HG03025 (cell line): Measurements from ENCODE around the gene FTCD.

Experiments used
- ATAC-seq: cut with Tn5 transposase; IDR thresholded peaks from one replicate; pipeline ENCODE4 v1.9.1; 2021; ENCODE audit warnings: mild to moderate bottlenecking, moderate library complexity; ENCODE audit not compliant: unreplicated experiment, low FRiP score

The FTCD gene

DNA sequence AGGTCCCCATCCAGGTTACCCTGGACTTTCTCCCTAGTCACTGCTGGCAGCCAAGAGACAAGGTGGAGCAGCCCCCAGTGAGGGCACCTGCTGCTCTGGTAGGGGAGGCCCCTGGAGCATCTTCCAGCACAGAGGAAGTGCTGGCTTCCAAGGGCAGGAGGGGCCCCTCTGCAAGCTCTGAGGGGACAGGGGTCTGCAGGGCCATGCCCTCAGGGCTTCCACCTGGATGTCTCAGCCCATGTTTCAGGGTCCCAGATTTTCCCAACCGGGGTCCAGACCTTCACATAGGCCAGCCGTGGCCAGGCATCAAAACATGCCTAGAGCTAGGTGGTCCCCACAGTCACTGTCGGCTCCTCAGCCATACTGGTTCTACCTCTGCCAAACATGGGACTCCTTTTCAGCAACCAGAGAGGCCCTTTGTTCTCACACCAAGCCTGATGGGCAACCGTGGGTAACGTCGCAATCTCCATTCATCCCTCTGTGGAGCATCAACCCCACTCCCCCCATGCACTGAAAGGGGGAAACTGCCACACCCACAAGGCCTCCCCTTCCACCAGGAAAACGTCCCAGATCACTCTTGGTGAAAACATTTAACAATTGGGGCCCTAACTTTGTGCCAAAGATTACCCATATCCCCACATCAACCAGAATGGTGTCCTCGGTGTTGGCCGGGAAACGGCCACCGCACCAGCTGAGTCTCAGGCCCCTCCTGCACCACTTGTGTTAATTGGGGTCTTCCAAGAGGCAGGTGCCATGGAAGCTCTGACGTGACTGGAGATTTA is 59.4 kb downstream of the FTCD start:
- no peak for ATAC-seq

DNA sequence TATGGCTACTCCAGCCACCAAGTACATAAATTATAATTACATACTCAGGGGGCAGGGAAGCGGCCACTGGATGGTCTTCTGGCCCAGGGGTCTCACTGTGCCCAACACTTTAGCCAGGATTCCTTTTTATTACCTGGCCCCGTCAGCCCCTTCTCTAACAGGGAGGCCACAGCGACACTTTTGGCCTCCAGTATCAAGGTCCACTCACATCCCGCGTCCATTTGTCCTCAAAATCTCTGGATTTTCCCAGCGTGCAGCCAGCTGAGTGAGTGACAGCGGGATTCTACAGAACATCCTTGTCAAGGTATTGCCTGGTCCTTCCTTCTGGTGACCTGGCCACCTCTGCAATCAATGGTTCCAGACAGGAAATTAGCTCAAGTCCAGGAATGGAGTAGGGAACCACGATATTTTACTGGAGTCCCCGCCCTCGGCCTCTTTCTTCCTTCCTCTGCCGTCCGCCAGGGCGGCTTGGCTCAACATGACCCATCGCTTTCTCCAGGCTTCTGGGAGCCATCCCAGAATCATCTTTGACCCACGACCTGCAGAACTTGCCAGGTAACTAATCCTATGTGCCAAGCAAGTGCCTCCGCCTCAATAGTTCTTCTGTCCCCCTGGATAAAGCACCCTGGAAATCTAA is 60.2 kb downstream of the FTCD start:
- ATAC-seq: no peak

DNA sequence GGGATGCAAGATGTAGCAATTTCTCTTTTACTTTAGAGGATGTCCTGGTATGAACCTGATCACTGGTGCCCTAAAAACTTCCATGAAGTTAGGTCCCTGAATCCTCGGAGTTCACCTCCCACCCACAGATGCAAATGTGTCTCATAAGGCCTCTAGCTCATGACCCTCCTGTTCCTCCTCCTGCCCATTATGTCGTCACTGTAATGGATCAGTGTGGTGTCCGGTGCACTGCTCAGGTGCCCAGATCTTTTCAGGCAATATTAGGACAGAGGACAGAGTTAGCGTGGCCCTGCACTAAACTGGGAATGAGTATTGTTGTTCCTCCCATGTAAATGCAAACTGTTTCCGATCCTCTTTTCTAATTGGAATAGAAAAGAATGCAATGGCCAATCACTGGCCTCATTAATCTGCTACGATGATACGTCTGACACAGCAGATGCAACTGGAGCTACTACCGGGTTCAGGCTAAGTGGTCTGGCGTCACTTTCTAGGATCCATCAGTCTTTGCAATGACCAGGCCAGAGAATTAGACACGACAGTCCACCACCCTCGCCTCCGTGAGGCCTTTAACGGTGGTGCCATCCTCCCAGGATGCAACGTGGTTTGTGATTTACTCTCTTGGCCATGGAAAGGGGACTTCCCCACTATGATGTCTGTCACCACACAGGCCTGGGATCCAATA is 60.8 kb downstream of the FTCD start:
- ATAC-seq: no peak

DNA sequence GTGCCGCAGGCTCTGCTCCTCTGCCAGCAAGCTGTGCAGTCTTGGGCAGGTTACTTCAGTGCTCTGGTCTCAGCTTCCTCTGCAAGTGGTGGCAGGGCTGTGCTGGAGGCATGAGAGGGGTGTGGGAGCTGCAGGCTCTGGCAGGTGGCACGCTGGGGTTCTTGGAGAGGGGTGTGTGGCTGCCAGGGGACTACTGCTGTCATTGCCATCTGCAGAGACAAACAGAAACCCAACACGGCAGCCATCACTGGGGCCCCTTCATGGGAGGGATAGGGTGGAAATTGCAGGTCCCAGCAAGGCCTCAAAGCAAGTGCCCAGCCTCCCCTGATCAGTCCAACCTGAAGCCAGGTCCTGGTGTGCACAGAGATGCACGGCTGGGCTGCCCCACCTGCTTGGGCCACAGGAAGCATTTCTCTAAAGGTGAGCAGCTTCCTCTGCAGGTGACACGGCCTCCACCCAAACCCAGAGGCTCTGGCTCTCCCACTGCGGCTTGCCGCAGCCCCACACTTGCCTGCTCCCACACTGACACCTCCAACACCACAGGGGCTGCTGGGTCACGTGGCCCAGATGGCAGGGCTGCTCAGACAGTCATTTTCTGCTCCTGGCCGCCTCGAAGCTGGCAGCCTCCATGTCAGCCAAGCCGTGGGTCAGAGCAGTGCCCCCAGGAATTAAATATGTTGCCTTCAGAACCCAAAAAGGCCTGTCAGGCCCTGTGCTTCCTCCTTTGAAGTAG is 61.5 kb downstream of the FTCD start:
- ATAC-seq: no peak

DNA sequence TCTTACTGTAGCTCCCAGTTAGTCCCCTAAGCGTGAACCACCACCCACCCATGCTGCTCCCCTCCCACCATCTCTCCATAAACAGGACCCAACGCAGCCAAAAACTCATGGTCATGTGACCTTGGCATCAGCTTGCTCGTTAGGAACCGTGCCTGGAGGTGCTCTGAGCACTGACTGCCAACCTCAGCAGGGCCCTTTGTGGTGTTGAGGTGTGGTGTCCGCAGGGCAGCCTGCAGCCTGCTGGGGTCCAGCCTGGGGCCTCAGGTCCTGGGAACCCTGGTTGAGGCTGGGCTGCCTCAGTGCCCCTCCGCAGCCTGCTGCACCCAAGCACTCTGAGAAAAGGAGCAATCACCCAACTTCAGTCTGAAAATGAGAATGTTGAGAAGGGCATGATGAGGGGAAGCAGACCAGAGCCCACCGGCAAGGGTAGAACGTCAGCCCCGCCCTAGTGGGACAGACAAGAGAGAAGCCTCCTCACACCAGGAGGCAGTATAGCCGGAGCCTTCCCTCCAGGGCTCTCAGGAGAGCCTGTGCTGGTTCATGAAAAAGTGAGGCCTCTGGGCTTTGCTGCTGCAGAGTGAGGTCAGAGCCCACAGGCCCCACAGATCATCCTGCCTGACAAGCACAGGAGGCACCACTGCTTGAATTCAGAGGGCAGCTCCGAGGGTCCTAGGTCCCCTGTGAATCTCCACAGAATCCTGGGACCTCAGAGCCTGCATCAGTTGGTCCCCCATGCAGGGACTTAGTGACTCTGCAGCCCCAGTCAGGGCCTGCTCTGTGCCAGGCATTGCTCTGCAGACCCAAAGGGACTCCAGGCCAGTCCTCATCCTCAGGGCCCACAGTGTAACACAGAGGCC is 62.3 kb downstream of the FTCD start:
- ATAC-seq: no peak

DNA sequence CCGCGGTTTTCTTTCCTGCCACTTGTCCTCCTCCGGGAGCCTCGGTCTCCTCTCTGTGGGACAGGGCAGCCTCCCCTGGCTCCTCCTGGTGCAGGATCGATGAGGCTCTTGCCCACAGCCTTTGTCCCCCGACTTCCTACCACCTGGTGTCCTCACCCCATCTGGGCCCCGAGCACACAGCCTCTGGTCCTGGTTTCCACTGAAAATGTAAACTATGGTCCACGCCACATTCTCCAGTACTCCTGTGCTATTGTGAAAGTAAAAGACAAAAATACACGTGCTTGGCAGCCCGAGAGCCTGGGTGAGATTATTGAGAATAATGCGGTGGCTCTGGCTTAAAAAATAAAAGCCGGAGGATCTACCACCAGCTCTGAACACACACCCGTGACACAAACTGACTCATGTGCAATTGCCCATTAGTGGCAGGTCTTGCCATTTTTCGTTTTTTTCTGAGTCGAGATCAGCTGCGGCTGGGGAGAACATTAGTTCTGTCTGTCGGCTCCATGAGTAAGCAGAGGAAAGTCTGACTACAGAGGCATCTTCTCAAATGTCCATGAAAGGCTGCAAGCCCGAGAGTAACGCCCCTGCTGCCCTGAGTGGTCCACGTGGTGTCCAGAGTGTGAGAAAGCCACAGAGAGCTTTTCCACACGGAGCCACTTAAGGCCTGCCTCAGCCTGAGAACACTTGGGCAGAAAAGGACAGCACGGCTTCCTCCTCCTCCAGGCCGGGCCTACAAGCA is 63.2 kb downstream of the FTCD start:
- no peak for ATAC-seq

DNA sequence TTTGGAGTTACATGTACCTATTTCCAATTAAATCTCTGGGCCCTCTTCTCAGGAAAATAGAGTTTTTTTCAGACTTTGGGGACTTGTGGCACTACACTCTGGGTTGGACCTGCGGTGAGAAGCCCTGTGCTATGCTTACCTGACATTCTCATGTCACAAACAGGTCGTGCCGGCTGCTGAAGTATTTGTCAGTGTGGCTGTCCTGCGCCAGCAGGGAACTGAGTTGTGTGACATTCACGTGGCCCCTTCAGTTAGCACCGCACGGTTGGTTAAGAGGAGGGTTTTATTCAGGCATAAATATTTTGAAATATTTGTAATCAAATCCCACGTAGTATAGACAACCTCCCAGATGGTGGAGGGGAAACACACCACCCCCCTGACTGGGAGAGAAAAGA is 63.8 kb downstream of the FTCD start:
- no peak for ATAC-seq

DNA sequence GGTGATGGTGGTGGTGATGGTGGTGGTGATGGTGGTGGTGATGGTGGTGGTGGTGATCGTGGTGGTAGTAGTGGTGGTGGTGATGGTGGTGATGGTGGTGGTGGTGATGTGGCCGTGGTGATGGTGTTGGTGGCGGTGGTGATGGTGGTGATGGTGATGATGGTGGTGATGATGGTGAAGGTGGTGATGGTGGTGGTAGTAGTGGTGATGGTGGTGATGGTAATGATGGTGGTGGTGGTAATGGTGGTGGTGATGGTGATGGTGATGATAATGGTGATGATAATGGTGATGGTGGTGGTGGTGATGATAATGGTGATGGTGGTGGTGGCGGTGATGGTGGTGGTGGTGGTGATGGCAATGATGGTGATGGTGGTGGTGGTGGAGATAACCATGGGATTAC is 64.3 kb downstream of the FTCD start:
- no peak for ATAC-seq

DNA sequence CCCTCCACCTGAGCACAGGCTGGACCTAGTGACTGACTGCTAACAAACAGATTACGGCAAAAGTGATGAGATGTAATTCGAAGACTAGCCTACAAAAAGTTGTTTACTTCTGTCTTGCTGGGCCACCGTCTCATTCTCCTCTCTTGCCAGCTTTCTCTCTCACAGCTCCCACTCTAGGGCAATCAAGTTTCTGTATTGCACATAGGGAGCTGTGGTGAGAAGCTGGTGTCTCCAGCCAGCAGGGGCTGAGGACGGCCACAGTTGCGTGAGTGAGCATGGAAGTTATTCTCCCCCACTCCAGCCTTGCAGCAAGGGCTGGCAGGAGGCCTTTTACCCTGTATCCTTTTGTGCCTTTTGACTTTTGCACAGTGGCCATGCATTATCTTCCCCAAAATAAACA is 66.1 kb downstream of the FTCD start:
- ATAC-seq: no peak

DNA sequence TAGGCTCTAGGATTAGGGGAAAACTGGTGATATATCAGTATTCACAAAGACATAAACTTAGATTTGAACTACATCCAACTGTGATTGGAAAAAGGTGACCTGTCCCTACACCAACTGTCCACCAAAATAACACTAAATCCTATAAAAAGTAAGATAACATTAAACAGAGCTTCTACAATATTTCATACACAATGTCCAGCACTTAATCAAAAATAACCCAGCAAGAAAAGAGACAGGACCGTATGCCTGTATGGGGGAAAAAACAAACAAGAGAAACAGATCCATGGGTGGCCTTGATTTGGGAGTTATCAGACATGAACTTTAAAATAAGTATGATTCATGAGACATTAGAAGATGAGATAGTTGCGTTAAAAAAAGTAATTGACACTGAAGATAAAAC is 67.2 kb downstream of the FTCD start:
- ATAC-seq: no peak

DNA sequence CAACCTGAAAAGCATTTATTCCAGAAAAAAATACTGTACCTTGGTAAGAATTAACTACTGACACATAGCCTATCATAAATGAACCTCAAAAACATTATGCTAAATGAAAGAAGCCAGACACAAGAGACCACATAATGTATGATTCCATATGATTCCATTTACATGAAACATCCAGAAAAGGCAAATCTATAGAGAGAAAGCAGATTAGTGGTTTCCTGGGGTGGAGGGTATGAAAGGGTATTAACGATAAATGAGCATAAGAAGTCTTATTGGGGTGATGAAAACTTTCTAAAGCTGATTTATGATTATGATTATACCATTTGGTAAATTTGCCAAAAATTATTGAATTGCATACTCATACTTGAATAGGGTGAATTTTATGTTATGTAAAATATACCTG is 67.7 kb downstream of the FTCD start:
- no peak for ATAC-seq
